GM19467 (cell line): ENCODE results near the gene ZDHHC9.

Source experiments
- ATAC-seq: cut with Tn5 transposase; IDR thresholded peaks from one replicate; pipeline ENCODE4 v1.9.1; 2021; ENCODE audit warnings: mild to moderate bottlenecking, moderate library complexity; ENCODE audit not compliant: unreplicated experiment

ZDHHC9 gene

GRCh38 chrX:129823522-129823921 is 20.2 kb downstream of the ZDHHC9 start:
- ATAC-seq: no peak

- ATAC-seq: no peak
These were observed 20.6 kb downstream of the ZDHHC9 start for GRCh38 chrX:129823115-129823514.

- ATAC-seq: no peak
These were observed 25.6 kb downstream of the ZDHHC9 start for GRCh38 chrX:129818123-129818522.

- no peak for ATAC-seq
These were observed 29.9 kb downstream of the ZDHHC9 start for GRCh38 chrX:129813662-129814368.

GRCh38 chrX:129808829-129809796 is 34.6 kb downstream of the ZDHHC9 start:
- no peak for ATAC-seq

GRCh38 chrX:129808158-129808828 is 35.4 kb downstream of the ZDHHC9 start:
- no peak for ATAC-seq

- no peak for ATAC-seq
These were observed 38.9 kb downstream of the ZDHHC9 start for GRCh38 chrX:129804806-129805205.

- no peak for ATAC-seq
These were observed 40.8 kb downstream of the ZDHHC9 start for GRCh38 chrX:129802863-129803262.

- ATAC-seq: no peak
These were observed 43.5 kb downstream of the ZDHHC9 start for GRCh38 chrX:129800186-129800585.

GRCh38 chrX:129798888-129799287 is 44.8 kb downstream of the ZDHHC9 start:
- no peak for ATAC-seq

- ATAC-seq: no peak
These were observed 45.2 kb downstream of the ZDHHC9 start for GRCh38 chrX:129798456-129798855.

GRCh38 chrX:129797251-129797906 is 46.3 kb downstream of the ZDHHC9 start:
- no peak for ATAC-seq

GRCh38 chrX:129795584-129795983 is 48.1 kb downstream of the ZDHHC9 start:
- no peak for ATAC-seq

- ATAC-seq: no peak
These were observed 50.0 kb downstream of the ZDHHC9 start for GRCh38 chrX:129793604-129794191.

GRCh38 chrX:129792586-129793291 is 50.9 kb downstream of the ZDHHC9 start:
- ATAC-seq: no peak

GRCh38 chrX:129791961-129792570 is 51.6 kb downstream of the ZDHHC9 start:
- no peak for ATAC-seq

- no peak for ATAC-seq
These were observed 52.4 kb downstream of the ZDHHC9 start for GRCh38 chrX:129791336-129791735.

- ATAC-seq: no peak
These were observed 52.9 kb downstream of the ZDHHC9 start for GRCh38 chrX:129790808-129791207.

GRCh38 chrX:129790146-129790545 is 53.5 kb downstream of the ZDHHC9 start:
- no peak for ATAC-seq
